Ramos (cell line): Measurements from ENCODE around the gene TRPC4AP.
"Not testable (repeated sequence)": the region's sequence is repeated elsewhere in the genome, so short reads cannot be mapped to it uniquely, and the experiment has no call there.

Experiments
- in situ Hi-C: fragments of 300-500 bp; cut with MboI; formaldehyde crosslinking; loops from one replicate; pipeline ENCODE4 v1.14.3; 2022; ENCODE audit warnings: low sequenced_read_pairs; ENCODE audit not compliant: unreplicated experiment

TRPC4AP gene

DNA sequence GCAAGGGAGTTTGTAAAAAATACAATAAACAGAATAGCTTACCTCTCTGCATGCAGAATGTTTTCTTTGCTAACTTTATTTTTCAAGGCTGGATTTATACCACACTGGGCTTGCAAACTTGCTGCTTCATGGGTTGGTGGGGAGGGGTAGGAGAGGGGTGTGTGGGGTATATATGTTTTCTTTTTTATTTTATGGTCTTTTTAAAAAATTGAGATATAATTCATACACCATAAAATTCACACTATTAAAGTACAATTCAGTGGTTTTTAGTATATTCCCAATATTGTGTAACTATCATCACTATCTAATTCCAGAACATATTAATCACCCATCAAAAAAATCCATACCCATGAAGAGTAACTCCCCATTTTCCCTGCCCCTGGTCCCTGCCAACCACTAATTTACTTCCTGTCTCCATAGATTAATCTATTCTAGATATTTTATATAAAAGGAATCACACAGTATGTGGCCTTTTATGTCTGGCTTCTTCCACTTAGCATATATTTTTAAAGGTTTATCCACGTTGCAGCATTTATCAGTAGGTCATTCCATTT, 14.3 kb upstream of the TRPC4AP start:
- in situ Hi-C loops: no loop called here

- in situ Hi-C loops: no loop called here
Measured at GRCh38 chr20:35104685-35105295, 12.2 kb upstream of the TRPC4AP start.

DNA sequence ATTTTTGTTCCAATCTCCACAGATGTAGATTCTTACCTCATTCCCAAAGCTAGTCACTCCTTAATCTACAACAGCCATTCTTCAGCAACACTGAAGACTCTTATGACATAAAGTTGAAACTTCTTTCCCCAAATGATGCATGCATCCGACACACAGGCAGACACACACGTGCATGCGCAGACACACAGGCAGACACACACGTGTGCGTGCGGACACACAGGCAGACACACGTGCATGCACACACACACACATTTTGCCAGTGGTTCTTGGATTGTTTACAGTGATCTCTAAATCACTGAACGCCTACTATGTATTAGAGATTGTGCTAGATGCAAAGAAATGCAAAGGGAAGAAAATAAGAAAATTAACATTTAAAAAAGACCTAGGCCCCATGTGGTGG, 9.0 kb upstream of the TRPC4AP start:
- in situ Hi-C loops: no loop called here

GRCh38 chr20:35093267-35093884, 769 bp upstream of the TRPC4AP start:
- in situ Hi-C loops: no loop called here

DNA sequence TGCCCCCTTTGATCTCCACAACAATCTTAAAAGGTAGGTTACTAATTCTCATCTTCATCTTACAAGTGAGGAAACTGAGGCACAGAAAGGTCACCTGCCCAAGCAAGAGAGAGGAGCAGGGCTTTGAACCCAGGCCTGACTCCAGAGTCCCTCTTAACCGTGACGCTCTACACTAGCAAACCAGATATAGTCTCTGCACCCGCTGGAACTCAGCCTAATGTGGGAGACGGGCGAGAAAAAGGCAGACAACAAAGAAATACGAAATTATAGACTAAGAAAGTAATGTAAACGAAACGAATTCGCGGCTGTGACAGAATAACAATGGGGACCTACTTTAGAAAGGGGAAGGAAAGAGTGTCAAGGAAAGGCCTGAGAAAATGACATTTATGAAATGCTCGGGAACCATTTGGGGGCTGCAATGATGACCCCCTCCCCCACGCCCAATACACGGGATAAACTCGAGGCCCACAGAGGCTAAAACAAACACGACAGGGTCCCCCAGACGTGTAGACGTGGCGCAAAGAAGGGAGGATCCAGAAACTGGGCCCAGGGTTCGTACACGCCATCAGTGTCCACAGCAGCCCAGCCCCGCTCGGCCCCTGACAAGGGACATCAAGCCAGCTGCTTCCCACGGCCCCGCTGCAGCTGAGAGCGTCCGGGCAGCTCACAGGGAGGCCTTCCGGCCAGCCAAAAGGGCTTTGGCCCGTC, 637 bp downstream of the TRPC4AP start:
- in situ Hi-C loops: no loop called here

- in situ Hi-C loops: no loop called here
Measured at GRCh38 chr20:35088231-35089145, 4.1 kb downstream of the TRPC4AP start.

GRCh38 chr20:35087791-35088190, 4.8 kb downstream of the TRPC4AP start:
- in situ Hi-C loops: no loop called here

GRCh38 chr20:35087355-35087754, 5.3 kb downstream of the TRPC4AP start:
- in situ Hi-C loops: no loop called here

- in situ Hi-C loops: no loop called here
Measured at GRCh38 chr20:35085477-35086225, 7.0 kb downstream of the TRPC4AP start.

GRCh38 chr20:35084998-35085397, 7.6 kb downstream of the TRPC4AP start:
- in situ Hi-C loops: no loop called here

- in situ Hi-C loops: not testable (repeated sequence)
Measured at GRCh38 chr20:35080348-35080642, 12.3 kb downstream of the TRPC4AP start.

DNA sequence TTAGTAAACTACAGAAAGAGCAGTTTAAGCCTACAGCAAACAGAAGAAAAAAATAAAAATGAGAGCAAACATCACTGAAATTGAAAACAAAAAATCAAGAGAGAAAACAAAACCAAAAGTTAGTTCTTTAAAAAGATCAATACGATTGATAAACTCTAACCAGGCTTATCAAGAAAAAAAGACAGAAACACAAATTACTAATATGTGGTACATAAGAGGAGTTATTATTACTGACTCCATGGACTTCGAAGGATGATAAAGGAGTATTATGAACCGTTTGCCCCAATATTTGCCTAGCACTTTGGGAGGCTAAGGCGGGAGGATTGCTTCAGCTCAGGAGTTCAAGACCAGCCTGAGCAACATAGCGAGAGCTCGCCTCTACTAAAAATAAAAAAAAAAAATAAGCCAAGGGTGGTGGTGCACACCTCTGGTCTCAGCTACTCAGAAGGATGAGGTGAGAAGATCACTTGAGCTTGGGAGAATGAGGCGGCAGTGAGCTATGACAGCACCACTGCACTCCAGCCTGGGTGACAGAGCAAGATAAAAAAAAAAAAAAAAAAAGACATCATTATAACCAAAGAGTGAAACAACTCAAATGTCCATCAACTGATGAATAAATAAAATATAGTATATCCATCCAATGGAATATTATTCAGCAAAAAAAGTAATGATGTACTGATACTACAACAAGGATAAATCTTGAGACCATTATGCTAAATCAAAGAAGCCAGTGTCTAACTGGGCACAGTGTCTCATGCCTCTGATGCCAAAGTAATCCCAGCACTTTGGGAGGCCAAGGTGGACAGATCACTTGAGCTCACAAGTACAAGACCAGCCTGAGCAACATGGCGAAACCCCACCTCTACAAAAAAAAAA, 12.9 kb downstream of the TRPC4AP start:
- in situ Hi-C loops: no loop called here

- in situ Hi-C loops: no loop called here
Measured at GRCh38 chr20:35077872-35078271, 14.7 kb downstream of the TRPC4AP start.

GRCh38 chr20:35077341-35077740, 15.3 kb downstream of the TRPC4AP start:
- in situ Hi-C loops: no loop called here

DNA sequence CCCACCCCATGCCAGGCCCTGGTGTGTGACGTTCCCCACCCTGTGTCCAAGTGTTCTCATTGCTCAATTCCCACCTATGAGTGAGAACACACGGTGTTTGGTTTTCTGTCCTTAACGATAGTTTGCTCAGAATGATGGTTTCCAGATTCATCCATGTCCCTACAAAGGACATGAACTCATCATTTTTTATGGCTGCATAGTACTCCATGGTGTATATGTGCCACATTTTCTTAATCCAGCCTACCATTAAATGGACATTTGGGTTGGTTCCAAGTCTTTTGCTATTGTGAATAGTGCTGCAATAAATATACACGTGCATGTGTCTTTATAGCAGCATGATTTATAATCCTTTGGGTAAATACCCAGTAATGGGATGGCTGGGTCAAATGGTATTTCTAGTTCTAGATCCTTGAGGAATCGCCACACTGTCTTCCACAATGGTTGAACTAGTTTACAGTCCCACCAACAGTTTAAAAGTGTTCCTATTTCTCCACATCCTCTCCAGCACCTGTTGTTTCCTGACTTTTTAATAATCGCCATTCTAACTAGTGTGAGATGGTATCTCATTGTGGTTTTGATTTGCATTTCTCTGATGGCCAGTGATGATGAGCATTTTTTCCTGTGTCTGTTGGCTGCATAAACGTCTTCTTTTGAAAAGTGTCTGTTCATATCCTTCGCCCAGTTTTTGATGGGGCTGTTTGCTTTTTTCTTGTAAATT, 21.0 kb downstream of the TRPC4AP start:
- in situ Hi-C loops: not testable (repeated sequence)

DNA sequence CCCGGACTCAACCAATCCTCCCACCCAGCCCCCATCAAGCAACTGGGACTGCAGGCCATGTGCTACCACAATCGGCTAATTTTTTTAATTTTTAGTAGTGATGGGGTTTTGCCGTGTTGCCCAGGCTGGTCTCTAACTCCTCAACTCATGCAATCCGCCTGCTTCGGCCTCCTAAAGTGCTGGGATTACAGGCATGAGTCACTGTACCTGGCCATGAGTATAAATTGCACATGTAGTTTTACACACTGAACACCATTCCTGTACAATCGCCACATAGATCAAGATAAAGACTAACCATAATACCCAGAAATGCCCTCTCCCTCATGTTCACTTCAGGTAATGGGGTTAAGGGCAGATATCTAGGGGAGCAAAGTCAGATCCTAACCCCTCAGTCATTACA, 26.4 kb downstream of the TRPC4AP start:
- in situ Hi-C loops: loop anchor here (10.0 kb wide), 1 partner anchor 59 kb away; no protein-coding TSS in a partner anchor

GRCh38 chr20:35065181-35065580, 27.4 kb downstream of the TRPC4AP start:
- in situ Hi-C loops: loop anchor here (10.0 kb wide), 1 partner anchor 60 kb away; no protein-coding TSS in a partner anchor

- in situ Hi-C loops: loop anchor here (10.0 kb wide), 1 partner anchor 62 kb away; no protein-coding TSS in a partner anchor
Measured at GRCh38 chr20:35063168-35063567, 29.4 kb downstream of the TRPC4AP start.
